Activated T-cell treated with anti-CD3 and anti-CD28 coated beads, Interleukin-2, amount 50 U/mL, for 1 hour (primary cell): ENCODE data around the gene MED16.

Experiments used
- DNase-seq: peaks from one replicate; pipeline ENCODE4 v3.0.0-alpha.2; 2020

Gene MED16

DNA sequence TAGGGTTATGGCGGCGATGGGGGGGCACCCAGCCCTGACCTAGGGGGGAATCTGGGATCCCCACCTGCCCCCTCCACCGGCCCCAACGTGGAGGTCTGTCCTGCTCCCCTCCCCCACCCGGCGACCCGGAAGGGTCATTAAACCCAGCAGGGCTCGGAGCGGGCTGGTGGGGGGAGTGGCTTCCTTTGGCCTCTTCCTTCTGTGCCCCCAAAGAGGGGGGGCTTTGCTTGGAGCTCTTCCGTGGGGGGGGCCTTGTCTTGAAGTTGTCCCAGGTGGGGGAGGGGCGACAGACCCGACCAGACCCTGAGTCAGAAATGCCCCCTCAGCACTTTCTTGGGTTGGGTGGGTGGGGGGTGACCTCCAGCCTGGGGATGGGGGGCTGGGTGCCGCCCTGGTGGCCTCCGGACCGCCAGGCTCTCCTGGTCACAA is 34.4 kb upstream of the MED16 start:
- no peak for DNase-seq

DNA sequence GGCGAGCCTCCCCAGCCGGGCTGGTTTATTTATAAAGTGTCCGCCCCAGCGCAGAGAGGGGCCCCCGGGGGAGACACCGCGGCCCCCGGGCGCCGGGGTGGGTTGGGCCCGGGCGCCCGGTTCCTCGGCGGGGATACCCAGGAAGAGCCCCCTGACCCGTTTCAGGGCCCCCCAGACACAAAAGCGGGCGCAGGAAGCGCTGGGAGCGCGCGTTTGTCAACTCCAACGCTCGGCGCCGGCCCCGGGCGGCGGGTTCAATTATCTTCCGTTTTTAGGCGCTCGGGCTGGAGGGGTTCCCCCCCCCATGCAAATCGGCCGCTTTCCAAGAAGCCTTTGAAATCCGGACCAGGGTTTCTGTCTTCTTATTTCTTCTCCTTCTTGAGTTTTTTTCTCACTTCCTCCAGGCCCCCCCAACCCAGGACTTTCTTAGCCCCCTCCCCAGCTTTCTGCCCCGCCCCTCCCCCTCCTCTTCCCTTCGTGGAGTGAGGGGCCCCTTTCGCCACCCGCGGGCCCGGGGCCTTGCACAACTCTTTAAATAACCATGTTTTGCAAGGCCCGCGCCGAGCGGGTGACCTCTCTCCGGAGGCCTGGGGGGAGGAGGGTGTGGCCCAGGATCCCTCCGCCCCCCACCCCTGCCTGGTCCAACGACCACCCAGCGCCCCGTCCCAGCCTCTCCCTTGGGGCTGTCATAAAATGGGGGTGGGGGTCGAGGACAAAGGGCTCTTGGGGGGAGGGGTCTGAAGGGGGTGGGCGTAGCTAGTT is 33.8 kb upstream of the MED16 start:
- peak; percentile 44 for DNase-seq

DNA sequence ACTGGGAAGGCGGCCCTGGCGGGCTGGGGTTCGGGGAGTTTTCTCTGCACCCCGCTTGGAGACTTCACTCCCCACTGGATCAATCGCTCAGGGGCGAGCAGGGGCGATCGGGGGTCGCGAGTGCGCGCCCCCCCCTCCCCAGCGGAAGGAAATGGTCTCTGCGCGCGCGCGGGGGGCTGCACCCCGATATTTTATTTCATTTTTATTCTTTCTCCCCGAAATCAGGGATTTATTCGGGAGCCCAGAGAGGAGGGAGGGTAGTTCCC is 33.3 kb upstream of the MED16 start:
- DNase-seq: no peak

DNA sequence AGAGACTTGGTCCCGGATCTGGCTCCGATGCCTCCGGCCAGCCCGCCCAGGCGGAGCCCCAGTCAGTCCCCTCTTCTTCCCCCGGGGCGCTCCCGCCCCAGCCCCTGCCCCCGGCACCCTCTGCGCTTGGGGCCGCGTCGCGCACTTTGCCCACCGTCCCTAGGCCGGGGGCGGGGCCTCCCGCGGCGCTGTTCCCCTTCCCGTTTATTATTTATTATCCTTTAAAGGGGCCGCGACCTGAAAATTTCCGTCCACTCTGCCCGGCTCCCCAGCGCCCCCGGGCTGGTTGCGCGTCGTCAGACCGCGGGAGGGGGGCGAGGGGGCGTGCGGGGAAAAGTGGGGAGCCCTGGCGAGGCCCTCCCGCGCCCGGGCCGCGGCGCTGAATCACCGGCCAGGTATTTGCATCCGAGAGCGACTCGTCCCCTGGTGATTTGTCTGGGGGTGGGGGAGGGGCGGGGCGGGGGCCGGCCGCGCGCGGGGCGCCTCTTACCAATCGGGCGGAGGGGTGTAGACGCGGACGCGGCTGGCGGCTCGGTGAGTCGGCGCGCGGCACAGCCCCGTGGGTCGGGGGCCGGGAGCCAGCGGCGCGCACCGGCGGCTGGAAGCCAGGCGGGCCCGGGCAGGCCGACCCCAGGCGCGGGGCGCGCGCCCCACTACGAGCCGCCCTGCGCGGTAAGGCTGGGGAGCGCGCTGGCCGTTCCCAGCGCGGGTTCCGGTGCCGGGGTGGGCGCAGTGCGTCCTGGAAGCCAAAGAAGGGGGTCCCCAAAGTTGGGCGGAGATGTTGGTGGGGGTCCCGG is 32.7 kb upstream of the MED16 start, which contains the start of gene ARID3A:
ARID3A (plus strand) TSS at position 510 of the 797 bp plus-strand sequence. CDS start 3,494 bp downstream, outside the sequence.
- DNase-seq: peak; percentile 86

- no peak for DNase-seq
These were observed 32.1 kb upstream of the MED16 start for GRCh38 chr19:925087-925525.

DNA sequence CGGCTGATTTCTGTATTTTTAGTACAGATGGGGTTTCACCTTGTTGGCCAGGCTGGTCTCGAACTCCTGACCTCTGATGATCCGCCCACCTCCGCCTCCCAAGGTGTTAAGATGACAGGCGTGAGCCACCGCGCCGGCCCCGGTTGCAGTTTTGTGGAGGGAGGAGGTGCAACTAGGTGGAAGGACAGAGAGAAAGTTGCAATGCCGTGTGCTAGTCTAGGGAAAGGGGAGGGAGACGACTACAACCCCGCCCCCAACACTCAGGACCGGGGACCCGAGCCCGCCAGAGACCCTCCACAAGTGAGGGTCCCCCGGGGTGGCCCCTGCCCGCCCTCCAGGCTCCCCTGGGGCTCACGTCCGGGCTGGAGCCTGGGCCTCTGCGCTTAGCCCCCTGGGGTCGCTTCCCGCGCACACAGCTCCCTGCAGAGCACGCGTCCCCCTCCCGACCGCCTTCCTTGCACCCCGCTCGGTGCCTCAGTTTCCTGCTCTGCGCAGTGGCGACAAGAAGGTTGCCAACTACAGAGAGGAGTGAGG is 31.6 kb upstream of the MED16 start:
- no peak for DNase-seq

DNA sequence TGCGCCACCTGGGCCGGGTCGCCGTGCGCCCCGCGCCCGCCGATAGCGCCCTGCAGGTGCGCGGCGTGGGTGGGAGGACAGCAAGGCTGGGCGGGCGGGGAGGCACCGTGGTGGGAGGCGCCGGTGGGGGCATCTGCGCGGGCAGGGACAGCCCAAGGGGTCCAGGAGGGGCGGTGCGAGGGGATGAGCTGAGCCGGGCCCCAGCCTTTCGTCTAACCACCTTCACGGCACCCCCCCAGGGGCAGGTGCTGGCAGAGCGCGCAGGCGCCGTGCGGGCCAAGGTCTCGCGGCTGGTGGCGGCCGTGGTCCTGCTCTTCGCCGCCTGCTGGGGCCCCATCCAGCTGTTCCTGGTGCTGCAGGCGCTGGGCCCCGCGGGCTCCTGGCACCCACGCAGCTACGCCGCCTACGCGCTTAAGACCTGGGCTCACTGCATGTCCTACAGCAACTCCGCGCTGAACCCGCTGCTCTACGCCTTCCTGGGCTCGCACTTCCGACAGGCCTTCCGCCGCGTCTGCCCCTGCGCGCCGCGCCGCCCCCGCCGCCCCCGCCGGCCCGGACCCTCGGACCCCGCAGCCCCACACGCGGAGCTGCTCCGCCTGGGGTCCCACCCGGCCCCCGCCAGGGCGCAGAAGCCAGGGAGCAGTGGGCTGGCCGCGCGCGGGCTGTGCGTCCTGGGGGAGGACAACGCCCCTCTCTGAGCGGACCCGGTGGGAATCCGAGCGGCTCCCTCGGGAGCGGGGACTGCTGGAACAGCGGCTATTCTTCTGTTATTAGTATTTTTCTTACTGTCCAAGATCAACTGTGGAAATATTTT is 27.3 kb upstream of the MED16 start:
- DNase-seq: peak; percentile 81

- DNase-seq: no peak
These were observed 26.4 kb upstream of the MED16 start for GRCh38 chr19:919199-920050.

- DNase-seq: peak; percentile 44
These were observed 25.7 kb upstream of the MED16 start for GRCh38 chr19:918481-919198.

- no peak for DNase-seq
These were observed 25.1 kb upstream of the MED16 start for GRCh38 chr19:918152-918437.

- DNase-seq: peak; percentile 72
These were observed 24.6 kb upstream of the MED16 start, which contains the start of gene KISS1R for GRCh38 chr19:917323-918151. KISS1R (plus strand) TSS chr19:917333; CDS start chr19:917503, 170 bp downstream.

- DNase-seq: peak; percentile 40
These were observed 23.8 kb upstream of the MED16 start for GRCh38 chr19:916645-917322.

GRCh38 chr19:913080-913748 is 20.2 kb upstream of the MED16 start, which contains the start of gene R3HDM4:
R3HDM4 (minus strand) TSS chr19:913219; CDS start chr19:913157, 62 bp downstream.
- DNase-seq: peak; percentile 90

DNA sequence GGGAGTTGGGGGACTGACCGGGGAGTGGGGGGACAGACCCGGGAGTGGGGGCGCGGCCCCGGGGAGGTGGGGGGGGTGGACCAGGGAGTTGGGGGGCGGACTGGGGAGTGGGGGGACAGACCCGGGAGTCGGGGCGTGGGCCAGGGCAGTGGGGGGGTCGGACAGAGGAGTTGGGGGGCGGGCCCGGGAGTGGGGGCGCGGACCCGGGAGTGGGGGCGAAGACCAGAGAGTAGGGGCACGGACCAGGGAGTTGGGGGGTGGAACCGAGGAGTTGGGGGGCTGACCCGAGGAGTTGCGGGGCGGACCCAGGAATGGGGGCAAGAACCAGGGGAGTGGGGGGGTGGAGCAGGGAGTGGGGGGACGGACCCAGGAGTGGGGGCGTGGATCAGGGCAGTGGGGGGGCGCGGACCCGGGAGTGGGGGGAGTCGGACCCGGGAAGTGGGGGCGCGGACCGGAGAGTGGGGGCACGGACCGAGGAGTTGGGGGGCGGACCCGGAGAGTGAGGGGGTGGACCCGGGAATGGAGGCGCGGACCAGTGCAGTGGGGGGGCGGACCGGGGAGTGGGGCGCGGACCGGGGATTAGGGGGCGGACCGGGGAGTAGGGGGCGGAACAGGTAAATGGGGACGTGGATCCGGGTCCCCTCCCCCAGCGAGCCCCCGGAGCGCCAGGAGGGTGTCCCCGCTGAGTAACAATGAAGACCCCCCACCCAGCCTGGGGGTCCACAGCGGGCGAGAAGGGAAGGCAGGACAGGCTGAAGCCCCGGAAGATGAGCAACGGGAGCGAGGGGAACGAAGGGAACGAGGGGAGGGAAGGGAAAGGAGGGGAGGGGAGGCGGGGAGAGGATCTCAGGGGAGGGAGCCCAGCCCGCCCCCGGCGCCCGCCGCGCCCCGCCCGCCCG is 19.4 kb upstream of the MED16 start:
- no peak for DNase-seq

- peak; percentile 45 for DNase-seq
These were observed 18.4 kb upstream of the MED16 start for GRCh38 chr19:911197-912033.

- DNase-seq: peak; percentile 48
These were observed 14.3 kb upstream of the MED16 start for GRCh38 chr19:907183-907853.

GRCh38 chr19:906480-906879 is 13.5 kb upstream of the MED16 start:
- no peak for DNase-seq
